H1 (cell line): ENCODE data around the gene CERS1. TPM values are rescaled to one million over a fixed set of nuclear protein-coding genes. Genes with fewer than 3 reads are reported as not detected.
A peak's percentile ranks its signal among the peaks of the same experiment; 100 is the strongest.

Experiments used
- CTCF ChIA-PET: fragments of 300-600 bp; sonication (Branson Sonifier 250); formaldehyde crosslinking; loops from one replicate; lab custom pipeline; 2021; ENCODE audit not compliant: partially characterized antibody; lab: Charles Lee
- POLR2A ChIA-PET: fragments of 300-600 bp; sonication (Branson Sonifier 250); formaldehyde crosslinking; loops from one replicate; lab custom pipeline; 2021; ENCODE audit warnings: inconsistent platforms; ENCODE audit not compliant: partially characterized antibody; lab: Charles Lee
- DNase-seq, 2 experiments: peaks; one replicate each; pipeline versions ENCODE4 v3.0.0 to v3.0.0-alpha.2; 2010 to 2022; ENCODE audit warnings: low spot score in 2 of 2, low read depth in 1 of 2, mixed read lengths in 1 of 2
- FAIRE-seq: peaks from 2 replicates; lab custom pipeline; 2011; peaks lifted over from hg19 to GRCh38; lab: Jason Lieb, UNC
- H2AFZ ChIP-seq: 2 replicates; pipeline ENCODE4 v1.8.1; 2012; ENCODE audit warnings: low read length, inconsistent platforms
- H2AK5ac ChIP-seq: 2 replicates; pipeline ENCODE4 v1.6.1; 2013; ENCODE audit warnings: low read depth, low read length
- H2BK120ac ChIP-seq: replicated peaks from 2 replicates; pipeline ENCODE3; 2013; ENCODE audit warnings: low read depth, low read length, inconsistent platforms
- H2BK12ac ChIP-seq: 2 replicates; pipeline ENCODE4 v1.6.1; 2013; ENCODE audit warnings: low read depth, low read length
- H2BK15ac ChIP-seq: 2 replicates; pipeline ENCODE4 v1.6.1; 2013; ENCODE audit warnings: low read length
- H2BK20ac ChIP-seq: 2 replicates; pipeline ENCODE4 v1.6.1; 2013; ENCODE audit warnings: low read length
- H2BK5ac ChIP-seq: 2 replicates; pipeline ENCODE4 v1.6.1; 2013; ENCODE audit warnings: low read depth, low read length
- H3K14ac ChIP-seq: 2 replicates; pipeline ENCODE4 v1.6.1; 2013; ENCODE audit warnings: inconsistent platforms; ENCODE audit not compliant: insufficient read length
- H3K18ac ChIP-seq: 2 replicates; pipeline ENCODE4 v1.6.1; 2013; ENCODE audit warnings: low read length; ENCODE audit errors: extremely low read depth
- H3K23ac ChIP-seq: 2 replicates; pipeline ENCODE4 v1.6.1; 2013; ENCODE audit warnings: inconsistent platforms; ENCODE audit not compliant: insufficient read length
- H3K23me2 ChIP-seq: 2 replicates; pipeline ENCODE4 v1.6.1; 2013; ENCODE audit warnings: low read depth, low read length
- H3K27ac ChIP-seq: 2 replicates; pipeline ENCODE4 v1.6.1; 2011; ENCODE audit warnings: low read depth, low read length, inconsistent platforms
- H3K27me3 ChIP-seq, 4 experiments: replicated peaks in 1 of 4; 1 replicate in 1 of 4; 2 replicates in 3 of 4; pipeline versions ENCODE4 v1.6.1 to v1.8.1; 2011 to 2013; ENCODE audit warnings: low read length in 3 of 4, mild to moderate bottlenecking in 3 of 4, inconsistent platforms in 2 of 4, mixed read lengths in 2 of 4, moderate library complexity in 1 of 4; ENCODE audit not compliant: control insufficient read depth in 3 of 4, insufficient read depth in 3 of 4; ENCODE audit errors: extremely low read depth in 1 of 4
- H3K36me3 ChIP-seq, 4 experiments: 2 replicates each; pipeline versions ENCODE4 v1.6.1 to v1.8.1; 2011 to 2013; ENCODE audit warnings: mild to moderate bottlenecking in 4 of 4, low read length in 3 of 4, moderate library complexity in 2 of 4, control low read depth in 1 of 4, inconsistent platforms in 1 of 4; ENCODE audit not compliant: insufficient read depth in 4 of 4, control insufficient read depth in 2 of 4
- H3K4ac ChIP-seq: replicated peaks from 2 replicates; pipeline ENCODE3; 2013; ENCODE audit warnings: low read length, low read depth, mixed read lengths, inconsistent platforms; ENCODE audit not compliant: insufficient read length
- H3K4me1 ChIP-seq, 4 experiments: replicated peaks in 1 of 4; 1 replicate in 1 of 4; 2 replicates in 3 of 4; pipeline versions ENCODE4 v1.6.1 to v1.8.1; 2011 to 2013; ENCODE audit warnings: low read length in 3 of 4, inconsistent platforms in 2 of 4, mixed read lengths in 1 of 4; ENCODE audit not compliant: insufficient read depth in 4 of 4, control insufficient read depth in 3 of 4
- H3K4me2 ChIP-seq, 2 experiments: 2 replicates each; pipeline versions ENCODE4 v1.6.1 to v1.8.1; 2011 to 2013; ENCODE audit warnings: low read depth in 2 of 2, low read length in 2 of 2, control low read depth in 1 of 2, inconsistent platforms in 1 of 2, mild to moderate bottlenecking in 1 of 2; ENCODE audit not compliant: insufficient read depth in 1 of 2
- H3K4me3 ChIP-seq, 4 experiments: fragments of 200-600, 300-600 bp in 1 of 4; sonication (generic), shearing (Covaris generic), sonication (Bioruptor Twin) in 1 of 4; 2 replicates each; pipeline versions ENCODE4 v1.5.1 to v1.8.1; 2011 to 2016; ENCODE audit warnings: low read length in 4 of 4, low read depth in 3 of 4, control low read depth in 2 of 4, inconsistent platforms in 2 of 4, mild to moderate bottlenecking in 2 of 4, mixed read lengths in 1 of 4, moderate library complexity in 1 of 4; ENCODE audit not compliant: insufficient read depth in 2 of 4; ENCODE audit errors: extremely low read depth in 1 of 4
- H3K56ac ChIP-seq: replicated peaks from 2 replicates; pipeline ENCODE3; 2013; ENCODE audit warnings: low read depth, mild to moderate bottlenecking, mixed read lengths, low read length, inconsistent platforms; ENCODE audit not compliant: insufficient read length
- H3K79me1 ChIP-seq: 2 replicates; pipeline ENCODE4 v1.6.1; 2013; ENCODE audit warnings: low read depth, low read length, control low read depth
- H3K79me2 ChIP-seq, 2 experiments: 2 replicates each; pipeline versions ENCODE4 v1.6.1 to v1.8.1; 2012 to 2013; ENCODE audit warnings: low read length in 2 of 2, mild to moderate bottlenecking in 2 of 2, inconsistent platforms in 1 of 2; ENCODE audit not compliant: insufficient read depth in 2 of 2, control insufficient read depth in 1 of 2
- H3K9ac ChIP-seq, 4 experiments: replicated peaks in 1 of 4; 1 replicate in 1 of 4; 2 replicates in 3 of 4; pipeline versions ENCODE4 v1.6.1 to v1.8.1; 2011 to 2013; ENCODE audit warnings: low read depth in 3 of 4, low read length in 3 of 4, control low read depth in 2 of 4, mild to moderate bottlenecking in 2 of 4, moderate library complexity in 2 of 4, inconsistent platforms in 1 of 4; ENCODE audit errors: extremely low read depth in 1 of 4
- H3K9me3 ChIP-seq, 2 experiments: 2 replicates each; pipeline versions ENCODE4 v1.6.1 to v1.8.1; 2012 to 2013; ENCODE audit warnings: mild to moderate bottlenecking in 2 of 2, moderate library complexity in 2 of 2, control low read depth in 1 of 2, inconsistent platforms in 1 of 2, low read depth in 1 of 2, low read length in 1 of 2, mixed read lengths in 1 of 2; ENCODE audit not compliant: insufficient read depth in 2 of 2
- H4K20me1 ChIP-seq, 2 experiments: replicated peaks in 1 of 2; 2 replicates each; pipeline versions ENCODE3 to v1.8.1; 2011 to 2013; ENCODE audit warnings: inconsistent platforms in 2 of 2, low read length in 2 of 2, mild to moderate bottlenecking in 1 of 2; ENCODE audit not compliant: insufficient read depth in 2 of 2, control insufficient read depth in 1 of 2
- H4K5ac ChIP-seq: 2 replicates; pipeline ENCODE4 v1.6.1; 2013; ENCODE audit warnings: low read length, low read depth, mixed read lengths, inconsistent platforms; ENCODE audit not compliant: insufficient read length
- H4K8ac ChIP-seq: 2 replicates; pipeline ENCODE4 v1.8.0; 2013; ENCODE audit warnings: mild to moderate bottlenecking, moderate library complexity, low read length, inconsistent platforms; ENCODE audit not compliant: insufficient read depth; ENCODE audit errors: extremely low read depth
- H4K91ac ChIP-seq: replicated peaks from 2 replicates; pipeline ENCODE3; 2013; ENCODE audit warnings: low read length, mixed read lengths, inconsistent platforms; ENCODE audit not compliant: insufficient read length
- CBX5 ChIP-seq: fragments of 300-800, 300-1000 bp; sonication (generic); IDR thresholded peaks from 2 replicates; pipeline ENCODE4 v1.7.1; 2016; ENCODE audit warnings: antibody characterized with exemption, low read length, low read depth
- CEBPB ChIP-seq: IDR thresholded peaks from 2 replicates; pipeline ENCODE4 v1.6.1; 2012; ENCODE audit warnings: low read depth, low read length
- POLR2A ChIP-seq, 2 experiments: IDR thresholded peaks; 1 replicate in 1 of 2; 2 replicates in 1 of 2; pipeline ENCODE4 v1.6.1; 2011; ENCODE audit warnings: low read depth in 2 of 2, low read length in 2 of 2, mild to moderate bottlenecking in 2 of 2; ENCODE audit errors: control extremely low read depth in 1 of 2
- RFX5 ChIP-seq: IDR thresholded peaks from 2 replicates; pipeline ENCODE4 v1.6.1; 2011; ENCODE audit warnings: low read depth, low read length, improper control_type of control experiment, borderline replicate concordance
- SIX5 ChIP-seq: IDR thresholded peaks from 2 replicates; pipeline ENCODE4 v1.6.1; 2011; ENCODE audit warnings: mild to moderate bottlenecking, low read depth, low read length
- SP1 ChIP-seq: IDR thresholded peaks from 2 replicates; pipeline ENCODE4 v1.6.1; 2011; ENCODE audit warnings: low read depth, low read length
- TAF7 ChIP-seq: optimal IDR thresholded peaks from 2 replicates; pipeline ENCODE3; 2011; ENCODE audit warnings: low read depth, mild to moderate bottlenecking, inconsistent platforms, low read length, moderate library complexity, borderline replicate concordance
- TEAD4 ChIP-seq: IDR thresholded peaks from 2 replicates; pipeline ENCODE4 v1.6.1; 2012; ENCODE audit warnings: low read depth, low read length, inconsistent platforms, mixed read lengths
- YY1 ChIP-seq: IDR thresholded peaks from 2 replicates; pipeline ENCODE4 v1.6.1; 2011; ENCODE audit warnings: low read depth, mild to moderate bottlenecking, low read length
- WGBS, 2 experiments: shearing (Covaris generic) in 1 of 2; methylation state at CpG; one replicate each; pipeline versions ENCODE4 v1.1.6 to v1.1.7; 2013 to 2015; ENCODE audit warnings: low lambda C conversion rate in 2 of 2, mixed read lengths in 2 of 2, inconsistent platforms in 1 of 2, low coverage in 1 of 2, missing lambda C conversion rate in 1 of 2; ENCODE audit not compliant: insufficient replicate concordance in 2 of 2, insufficient coverage in 1 of 2, insufficient read length in 1 of 2; ENCODE audit errors: extremely low coverage in 1 of 2, missing lambda C conversion rate in 1 of 2; 5-methylcytosine and 5-hydroxymethylcytosine counted together
- polyA plus RNA-seq, 7 experiments: library from polyadenylated mRNA; depleted of rRNA in 3 of 7; stranded (reverse) in 5 of 7; unstranded in 2 of 7; fragments of >200 nt in 5 of 7; fragments of 200-250 nt in 2 of 7; gene quantifications; 1 replicate in 5 of 7; 2 replicates in 1 of 7; 4 replicates in 1 of 7; pipeline versions ENCODE4 v1.2.1 to v1.2.3, GENCODE V29; 2011 to 2013; ENCODE audit warnings: missing spikeins in 2 of 7, mixed read lengths in 2 of 7
- total RNA-seq: library from RNA; stranded (reverse); fragmentation: NEBNext Ultra II Directional; extraction: Animal tissue kit (Norgen Biotek cat#: 25700); gene quantifications from 2 replicates; pipeline ENCODE4 v1.2.1, GENCODE V29; 2021
- TF ChIP-seq, protein P1 (sequence below): IDR thresholded peaks from 2 replicates; pipeline ENCODE4 v1.6.1; 2012; ENCODE audit warnings: low read length, inconsistent platforms

The CERS1 gene
- total and polyA plus RNA-seq, 2 of the 8 experiments (the other 6 are each of a cell fraction or from before 2014, with no cell fraction given), result 18.6 to 51.0 TPM

DNA sequence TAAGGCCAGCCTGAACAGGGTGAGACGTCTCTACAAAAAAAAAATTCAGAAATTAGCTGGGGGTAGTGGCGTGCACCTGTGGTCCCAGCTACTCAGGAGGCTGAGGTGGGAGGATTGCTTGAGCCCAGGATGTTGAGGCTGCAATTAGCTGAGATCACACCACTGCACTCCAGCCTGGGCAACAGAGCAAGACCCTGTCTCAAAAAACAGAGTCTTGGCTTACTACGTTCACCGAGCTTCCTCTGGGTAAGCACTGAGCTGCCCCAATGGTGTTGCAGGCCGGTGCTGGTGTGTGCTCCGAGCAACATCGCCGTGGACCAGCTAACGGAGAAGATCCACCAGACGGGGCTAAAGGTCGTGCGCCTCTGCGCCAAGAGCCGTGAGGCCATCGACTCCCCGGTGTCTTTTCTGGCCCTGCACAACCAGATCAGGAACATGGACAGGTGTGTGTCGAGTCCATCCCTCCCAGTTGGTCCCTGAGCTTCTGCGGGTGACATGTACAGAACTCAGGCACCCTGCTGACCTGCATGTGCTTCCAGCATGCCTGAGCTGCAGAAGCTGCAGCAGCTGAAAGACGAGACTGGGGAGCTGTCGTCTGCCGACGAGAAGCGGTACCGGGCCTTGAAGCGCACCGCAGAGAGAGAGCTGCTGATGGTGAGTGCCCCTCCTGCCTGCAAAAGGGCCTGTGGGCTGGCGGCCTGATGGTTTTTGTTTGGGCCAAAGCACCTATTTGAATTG is 40.1 kb downstream of the CERS1 start:
- no peak overlapping the region for H3K4me2 ChIP-seq
- FAIRE-seq (no peak), DNase-seq (no peak)
- ChIA-PET POLR2A (interaction anchor here (0.8 to 1.2 kb wide), 3 partner anchors 10 to 263 kb away, joined by 3 read pairs; no protein-coding TSS in a partner anchor), CTCF (interaction anchor here (0.5 to 15.1 kb wide), 21 partner anchors 10 to 404 kb away, joined by 3 to 247 read pairs (median 4); partner anchors contain the start of gene HOMER3)
- H3K79me2 ChIP-seq, result no peaks in the 10 kb centered on the region
- no peak overlapping the region for H3K23ac ChIP-seq
- H3K4ac ChIP-seq, result no peak overlapping the region
- peaks cover 17 to 23% of the 10 kb centered on the region in 2 experiments for H4K20me1 ChIP-seq
- no peak overlapping the region for H3K4me3 ChIP-seq
- H3K18ac ChIP-seq, result no peak overlapping the region
- no peak overlapping the region for H4K5ac ChIP-seq
- no peaks in the 10 kb centered on the region for H3K23me2 ChIP-seq
- H4K91ac ChIP-seq, result no peak overlapping the region
- no peak overlapping the region for H2AFZ ChIP-seq
- no peaks in the 10 kb centered on the region; the same call in 1 of the 2 replicates for H3K79me1 ChIP-seq
- no peak overlapping the region for H2BK120ac ChIP-seq
- no peaks in the 10 kb centered on the region for H3K9me3 ChIP-seq
- no peaks in the 10 kb centered on the region for H3K27me3 ChIP-seq
- H3K14ac ChIP-seq, result no peak overlapping the region
- H3K4me1 ChIP-seq, result no peaks in the 10 kb centered on the region
- H2BK15ac ChIP-seq, result no peak overlapping the region
- H2BK20ac ChIP-seq, result no peak overlapping the region
- no peak overlapping the region for H2BK12ac ChIP-seq
- no peak overlapping the region for H3K9ac ChIP-seq
- 0 out of 2 replicates have a peak overlapping the region, but pooled peaks have one; percentile 35 for H4K8ac ChIP-seq
- H3K27ac ChIP-seq, result no peak overlapping the region
- H3K36me3 ChIP-seq, result peaks cover 49 to 88% (median 81%) of the 10 kb centered on the region in 4 experiments; a peak in 7 of 8 replicates
- no peak overlapping the region for H2AK5ac ChIP-seq
- WGBS, 2 experiments, result 89% methylated on average over 20 of the region's 27 CpGs; no CpG with 5 or more reads in 1 of the 2 experiments
- no peak overlapping the region for H2BK5ac ChIP-seq
- H3K56ac ChIP-seq, result no peak overlapping the region
- TF ChIP-seq RFX5 (no peak), YY1 (no peak), CEBPB (no peak), SP1 (no peak), SIX5 (no peak), TEAD4 (no peak), CBX5 (no peak), POLR2A (IDR thresholded peaks at IDR 0.05; ENCODE audit: control extremely low read depth in 1 of 2, low read depth in 2 of 2, low read length in 2 of 2) (no peak), TAF7 (no peak)
- TF ChIP-seq, protein P1, sequence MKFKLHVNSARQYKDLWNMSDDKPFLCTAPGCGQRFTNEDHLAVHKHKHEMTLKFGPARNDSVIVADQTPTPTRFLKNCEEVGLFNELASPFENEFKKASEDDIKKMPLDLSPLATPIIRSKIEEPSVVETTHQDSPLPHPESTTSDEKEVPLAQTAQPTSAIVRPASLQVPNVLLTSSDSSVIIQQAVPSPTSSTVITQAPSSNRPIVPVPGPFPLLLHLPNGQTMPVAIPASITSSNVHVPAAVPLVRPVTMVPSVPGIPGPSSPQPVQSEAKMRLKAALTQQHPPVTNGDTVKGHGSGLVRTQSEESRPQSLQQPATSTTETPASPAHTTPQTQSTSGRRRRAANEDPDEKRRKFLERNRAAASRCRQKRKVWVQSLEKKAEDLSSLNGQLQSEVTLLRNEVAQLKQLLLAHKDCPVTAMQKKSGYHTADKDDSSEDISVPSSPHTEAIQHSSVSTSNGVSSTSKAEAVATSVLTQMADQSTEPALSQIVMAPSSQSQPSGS, result no peak
